Mesodermal cell (in vitro differentiated cells): Measurements from ENCODE around the gene KCNMB2.

Experiments
- H3K27ac ChIP-seq: 2 replicates; pipeline ENCODE4 v1.7.0; 2013; ENCODE audit warnings: mild to moderate bottlenecking, low read depth, low read length, moderate library complexity; ENCODE audit not compliant: severe bottlenecking
- H3K36me3 ChIP-seq: 2 replicates; pipeline ENCODE4 v1.7.1; 2013; ENCODE audit warnings: mild to moderate bottlenecking, low read length, moderate library complexity; ENCODE audit not compliant: control insufficient read depth, insufficient read depth
- H3K4me1 ChIP-seq: one replicate; pipeline ENCODE4 v1.7.1; 2013; ENCODE audit warnings: mild to moderate bottlenecking, low read length; ENCODE audit not compliant: insufficient read depth, control insufficient read depth, poor library complexity, severe bottlenecking
- H3K4me3 ChIP-seq: 2 replicates; pipeline ENCODE4 v1.7.0; 2013; ENCODE audit warnings: low read length, control low read depth, mild to moderate bottlenecking; ENCODE audit not compliant: insufficient read depth, poor library complexity, severe bottlenecking; ENCODE audit errors: extremely low read depth
- H3K9me3 ChIP-seq: 2 replicates; pipeline ENCODE4 v1.7.1; 2013; ENCODE audit warnings: mild to moderate bottlenecking, low read length, moderate library complexity; ENCODE audit not compliant: control insufficient read depth
- whole genome bisulfite sequencing, 2 experiments: methylation state at CpG; one replicate each; pipeline ENCODE4 v1.1.5; 2013; ENCODE audit warnings: missing lambda C conversion rate in 2 of 2; ENCODE audit not compliant: insufficient coverage in 2 of 2; 5-methylcytosine and 5-hydroxymethylcytosine counted together

The KCNMB2 gene

DNA sequence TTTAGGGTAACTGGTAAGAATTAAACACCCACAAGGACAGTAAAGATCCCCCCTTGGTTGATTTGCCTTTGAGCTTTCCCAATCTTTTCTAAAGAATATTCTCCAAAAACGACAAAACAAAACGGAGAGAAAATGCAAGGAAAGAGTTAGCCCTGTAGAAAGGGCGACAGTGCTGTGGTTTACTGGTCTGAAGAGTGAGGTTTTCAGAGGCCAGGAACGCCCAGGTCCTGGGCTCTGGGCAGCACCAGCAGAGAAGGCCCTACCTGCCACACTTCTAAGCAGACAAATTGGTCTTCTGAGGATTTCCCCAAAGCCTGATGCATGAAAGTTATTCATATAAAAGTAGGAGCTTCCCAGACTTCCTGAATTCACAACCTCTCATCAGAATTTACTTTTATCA is 119.3 kb downstream of the KCNMB2 start:
- 78 to 93% methylated on average over 2 to 4 of the region's 4 CpGs for WGBS, 2 experiments
- Histone ChIP-seq H3K4me3 (no peak overlapping the region), H3K36me3 (no peaks in the 10 kb centered on the region), H3K9me3 (no peaks in the 10 kb centered on the region), H3K4me1 (no peaks in the 10 kb centered on the region), H3K27ac (no peak overlapping the region)

DNA sequence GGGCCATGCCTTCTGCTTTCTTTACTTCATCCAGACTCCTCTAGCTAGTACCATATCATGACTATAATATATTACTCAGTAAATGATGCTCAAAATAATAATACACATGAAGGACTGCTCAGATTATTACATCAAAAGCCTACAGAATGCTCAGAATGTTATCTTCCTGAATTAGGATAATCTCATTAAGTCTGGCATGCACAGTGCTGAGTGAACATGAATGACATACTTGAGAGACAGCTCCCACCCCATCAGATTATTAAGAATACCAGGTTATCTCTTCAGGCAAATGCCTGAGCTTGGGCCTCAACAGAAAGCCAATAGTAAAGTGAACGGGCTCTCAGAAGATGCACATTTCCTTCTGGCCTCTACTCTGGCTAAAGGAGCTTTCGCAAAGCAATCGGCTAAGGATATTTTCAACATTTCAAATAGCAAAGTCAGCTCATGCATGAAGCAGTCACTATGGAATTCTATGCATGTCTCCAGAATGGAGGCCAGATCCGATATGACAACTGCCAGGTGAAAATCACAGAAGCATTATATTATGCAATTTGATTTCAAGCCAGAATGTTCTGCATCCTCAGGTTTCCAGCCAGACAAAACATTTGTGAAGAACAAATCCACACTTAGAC is 122.6 kb downstream of the KCNMB2 start:
- 84 to 97% methylated on average over 3 to 4 of the region's 4 CpGs for WGBS, 2 experiments
- Histone ChIP-seq H3K27ac (no peak overlapping the region), H3K36me3 (no peaks in the 10 kb centered on the region), H3K9me3 (no peaks in the 10 kb centered on the region), H3K4me1 (no peaks in the 10 kb centered on the region), H3K4me3 (no peak overlapping the region)

DNA sequence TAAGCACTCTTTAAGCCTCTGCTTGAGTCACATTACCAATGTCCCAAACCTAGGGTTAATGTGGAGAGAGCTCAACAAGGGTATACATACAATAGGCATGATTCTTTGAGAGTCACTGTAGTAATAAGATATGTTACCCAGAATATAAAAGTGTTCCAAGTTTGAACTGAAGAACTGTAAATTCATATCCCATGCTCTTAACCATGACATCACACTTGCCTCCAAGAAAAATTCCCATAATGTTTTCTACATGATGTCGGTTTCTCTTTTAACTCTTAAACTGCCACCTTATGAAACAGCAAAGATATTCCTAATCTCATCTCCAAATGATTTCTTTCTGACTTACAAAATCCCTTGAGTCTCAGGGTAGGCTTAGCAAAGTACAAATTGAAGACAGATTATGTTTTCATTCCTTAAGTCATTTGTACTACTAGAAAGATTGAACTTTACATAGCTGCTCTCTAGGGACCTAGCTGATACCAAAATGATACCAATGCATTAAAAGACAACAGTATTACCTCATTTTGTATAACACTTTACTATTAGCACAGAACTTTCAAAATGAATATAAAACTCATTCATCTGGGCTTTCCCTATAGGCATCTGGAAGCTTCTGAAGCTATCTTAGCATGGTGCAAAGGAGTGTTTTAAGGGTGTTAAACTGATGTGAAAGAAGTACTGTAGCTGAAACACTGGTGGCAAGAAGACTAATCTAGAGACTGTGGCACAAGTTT is 127.1 kb downstream of the KCNMB2 start:
- H3K9me3 ChIP-seq = no peaks in the 10 kb centered on the region
- H3K4me3 ChIP-seq = no peak overlapping the region
- no peak overlapping the region for H3K27ac ChIP-seq
- H3K4me1 ChIP-seq = no peaks in the 10 kb centered on the region
- WGBS, 2 experiments = 89 to 100% methylated on average over 1 of the region's 1 CpG
- no peaks in the 10 kb centered on the region for H3K36me3 ChIP-seq

DNA sequence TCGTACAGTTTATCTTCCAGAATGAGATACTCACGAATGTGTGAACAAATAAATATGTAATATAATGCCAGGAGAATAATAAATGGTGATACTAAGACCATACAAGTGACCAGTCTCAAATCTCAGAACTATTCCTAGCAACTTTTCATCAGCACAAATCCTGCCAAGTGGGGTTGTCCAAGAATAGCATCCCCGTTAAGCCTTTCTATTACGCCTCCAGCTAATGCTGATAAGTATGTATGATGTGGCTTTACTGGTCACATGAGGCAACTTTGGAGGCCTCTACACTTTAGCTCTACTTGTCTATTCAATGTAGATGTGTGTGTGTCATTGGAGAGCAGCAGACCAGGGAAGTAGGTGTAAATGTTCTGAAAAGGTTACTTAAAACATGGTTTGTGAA is 129.5 kb downstream of the KCNMB2 start:
- Histone ChIP-seq H3K9me3 (no peaks in the 10 kb centered on the region), H3K36me3 (no peaks in the 10 kb centered on the region), H3K27ac (no peak overlapping the region), H3K4me3 (no peak overlapping the region), H3K4me1 (no peaks in the 10 kb centered on the region)
- no CpG with 5 or more reads among the region's 4 CpGs for WGBS, 2 experiments

DNA sequence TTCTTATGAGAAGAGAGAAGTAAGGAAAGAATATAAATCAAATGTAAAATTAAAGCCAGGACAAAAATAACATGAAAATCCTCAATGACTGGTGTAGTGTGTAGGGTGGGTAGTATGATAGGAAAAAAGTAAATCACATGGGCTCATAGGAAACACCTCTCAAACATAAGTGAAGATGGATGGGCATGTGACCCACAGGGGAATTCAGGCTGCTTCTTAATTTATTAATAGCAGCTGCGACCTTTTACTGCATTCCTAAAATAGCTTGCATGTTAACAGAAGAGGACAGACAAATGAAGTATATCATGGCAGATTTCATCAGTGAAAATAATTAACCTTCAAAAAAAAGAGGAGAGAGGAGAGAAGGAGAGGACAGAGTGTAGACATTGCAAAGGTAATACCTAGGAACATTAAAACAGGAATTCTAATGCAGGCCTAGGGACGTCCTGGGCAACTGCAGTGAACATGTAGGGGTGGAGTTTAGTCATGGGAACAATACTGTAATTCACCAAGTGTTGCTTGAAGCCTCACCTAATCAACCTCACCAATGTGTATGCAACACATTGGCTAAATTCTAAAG is 132.9 kb downstream of the KCNMB2 start:
- WGBS, 2 experiments = 67% methylated on average over 1 of the region's 2 CpGs; no CpG with 5 or more reads in 1 of the 2 experiments
- Histone ChIP-seq H3K4me1 (no peaks in the 10 kb centered on the region), H3K36me3 (no peaks in the 10 kb centered on the region), H3K4me3 (no peak overlapping the region), H3K27ac (no peak overlapping the region), H3K9me3 (no peaks in the 10 kb centered on the region)

DNA sequence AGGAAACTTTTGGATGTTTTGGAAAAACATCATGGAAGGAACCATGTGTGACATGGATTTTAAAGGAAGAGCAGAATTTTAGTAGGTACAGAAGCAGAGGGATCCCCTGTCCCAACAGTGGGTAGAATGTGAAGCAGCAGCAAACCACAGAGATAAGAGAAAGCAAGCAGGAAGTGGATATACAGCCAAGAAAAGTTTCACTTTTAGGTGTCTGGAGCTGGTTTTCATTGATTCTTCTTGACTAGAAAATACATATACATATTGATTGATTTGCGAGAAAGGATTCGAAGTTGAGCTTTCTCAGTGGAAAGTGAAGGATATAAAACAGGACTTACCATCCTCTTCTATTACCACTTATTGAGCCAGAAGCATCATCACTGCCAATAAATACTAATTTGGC is 133.5 kb downstream of the KCNMB2 start:
- H3K9me3 ChIP-seq = no peaks in the 10 kb centered on the region
- H3K27ac ChIP-seq = no peak overlapping the region
- H3K36me3 ChIP-seq = no peaks in the 10 kb centered on the region
- H3K4me1 ChIP-seq = no peaks in the 10 kb centered on the region
- no CpG with 5 or more reads among the region's 2 CpGs for WGBS, 2 experiments
- no peak overlapping the region for H3K4me3 ChIP-seq

DNA sequence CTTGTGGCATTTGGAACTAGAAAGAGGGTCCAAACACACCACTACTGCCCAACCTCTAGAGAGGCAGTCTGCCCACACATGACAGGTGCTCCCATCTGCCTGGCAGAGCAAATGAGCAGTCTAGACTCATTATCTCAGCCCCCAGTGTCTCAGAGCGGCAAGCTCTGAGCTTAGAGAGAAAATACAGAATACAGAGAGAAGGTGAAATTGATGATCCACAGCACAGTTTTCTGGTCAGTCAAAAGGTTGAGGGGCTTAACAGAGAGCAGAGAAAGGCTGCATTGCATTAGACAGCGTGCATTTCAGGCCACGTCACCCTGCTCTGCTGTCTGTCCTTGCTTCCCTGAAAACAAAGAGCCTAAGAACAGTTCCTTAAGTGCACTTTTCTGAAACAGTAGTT is 135.1 kb downstream of the KCNMB2 start:
- H3K9me3 ChIP-seq = no peaks in the 10 kb centered on the region
- H3K4me3 ChIP-seq = no peak overlapping the region
- no peaks in the 10 kb centered on the region for H3K4me1 ChIP-seq
- H3K36me3 ChIP-seq = no peaks in the 10 kb centered on the region
- WGBS, 2 experiments = 83 to 100% methylated on average over 2 to 3 of the region's 3 CpGs
- no peak overlapping the region for H3K27ac ChIP-seq

DNA sequence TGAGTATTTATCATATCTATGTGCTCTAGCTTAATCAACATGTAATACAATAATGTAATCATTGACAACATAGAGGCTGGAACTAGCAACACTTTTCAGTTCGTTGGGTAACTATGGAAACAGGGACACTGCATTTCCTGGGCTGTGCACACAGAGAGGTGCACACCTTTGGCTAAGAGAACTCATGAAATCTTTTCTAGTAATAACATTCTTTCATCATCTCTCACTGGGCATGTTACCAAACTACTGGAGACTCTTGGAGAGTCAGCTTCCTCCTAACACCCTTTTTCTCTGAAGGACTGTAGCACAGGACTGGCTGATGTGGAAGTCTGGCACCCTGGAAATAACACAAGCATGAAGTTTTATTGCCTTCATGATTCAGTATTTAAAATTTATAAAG is 135.6 kb downstream of the KCNMB2 start:
- no peaks in the 10 kb centered on the region for H3K36me3 ChIP-seq
- 88 to 89% methylated on average over 1 of the region's 1 CpG for WGBS, 2 experiments
- H3K4me3 ChIP-seq = no peak overlapping the region
- no peaks in the 10 kb centered on the region for H3K4me1 ChIP-seq
- H3K27ac ChIP-seq = no peak overlapping the region
- H3K9me3 ChIP-seq = no peaks in the 10 kb centered on the region

DNA sequence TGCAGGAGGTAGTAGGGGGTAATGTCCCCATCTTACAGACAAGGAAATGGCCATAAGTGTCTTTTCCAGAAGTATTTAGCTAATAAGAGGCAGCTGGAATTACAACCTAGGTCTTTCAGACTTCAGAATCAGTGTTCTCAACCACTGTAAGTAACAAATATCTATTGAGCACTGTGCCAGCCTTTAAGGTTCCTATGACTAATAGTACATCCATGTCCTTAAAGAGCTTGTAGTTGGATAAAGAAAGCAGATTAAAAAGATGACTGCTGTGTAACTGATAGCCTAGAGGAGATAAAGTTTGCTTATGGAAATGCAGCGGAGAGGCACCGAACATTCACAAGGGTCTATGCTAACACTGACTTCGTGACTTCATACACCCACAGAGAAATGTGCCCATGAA is 136.0 kb downstream of the KCNMB2 start:
- Histone ChIP-seq H3K9me3 (no peaks in the 10 kb centered on the region), H3K27ac (no peak overlapping the region), H3K4me1 (no peaks in the 10 kb centered on the region), H3K36me3 (no peaks in the 10 kb centered on the region), H3K4me3 (no peak overlapping the region)
- 100% methylated on average over 3 of the region's 3 CpGs; no CpG with 5 or more reads in 1 of the 2 experiments for WGBS, 2 experiments

DNA sequence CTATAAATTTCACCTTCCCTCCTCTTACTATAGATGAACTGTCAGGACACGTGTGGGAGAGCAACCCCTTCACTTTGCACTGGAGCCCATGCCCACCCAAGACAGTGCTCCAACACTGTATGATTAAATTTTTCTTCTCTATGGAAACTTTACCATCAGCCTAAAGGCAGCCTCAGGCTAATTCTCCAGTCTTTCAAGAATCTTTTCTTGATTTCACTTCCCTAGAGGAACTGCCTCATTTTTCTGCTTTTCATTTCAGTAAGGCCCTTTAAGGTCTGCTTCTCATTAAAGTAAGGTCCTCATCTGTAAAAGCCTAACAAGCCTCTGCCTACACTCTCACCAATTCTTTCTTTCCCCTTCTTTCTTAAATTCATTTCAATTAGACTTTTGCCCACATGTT is 137.3 kb downstream of the KCNMB2 start:
- Histone ChIP-seq H3K27ac (no peak overlapping the region), H3K9me3 (no peaks in the 10 kb centered on the region), H3K4me3 (no peak overlapping the region), H3K4me1 (no peaks in the 10 kb centered on the region), H3K36me3 (no peaks in the 10 kb centered on the region)
- WGBS, 2 experiments = 67 to 88% methylated on average over 1 of the region's 1 CpG

DNA sequence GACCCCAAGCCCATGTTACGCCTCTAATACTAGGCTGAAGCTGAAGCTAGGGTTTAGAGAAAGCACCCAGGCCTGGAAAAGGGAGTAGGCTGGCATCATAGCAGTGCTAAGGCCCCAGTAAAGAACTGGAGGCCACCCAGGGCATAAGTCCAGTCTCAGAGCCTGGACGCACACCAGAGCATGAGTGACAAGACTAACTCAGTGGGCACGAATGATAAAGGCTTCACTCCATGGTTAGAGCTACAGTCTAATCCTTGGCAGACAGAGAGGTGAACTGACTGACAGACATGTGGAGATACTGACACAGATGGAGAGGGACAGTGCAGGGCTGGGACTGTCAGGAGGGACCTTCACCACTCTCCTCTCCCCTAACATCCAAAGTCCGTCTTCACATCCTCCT is 139.8 kb downstream of the KCNMB2 start:
- WGBS, 2 experiments = 74 to 83% methylated on average over 3 to 4 of the region's 4 CpGs

More for the DNA sequence above, 139.8 kb downstream of the KCNMB2 start:
- Histone ChIP-seq H3K27ac (no peak overlapping the region), H3K4me1 (no peaks in the 10 kb centered on the region), H3K36me3 (no peaks in the 10 kb centered on the region), H3K4me3 (no peak overlapping the region), H3K9me3 (no peaks in the 10 kb centered on the region)
